Duodenal mucosa (tissue), 2 donors: ENCODE measurements around the gene NUDT2.
A peak's percentile ranks its signal among the peaks of the same experiment; 100 is the strongest.
"Not testable (repeated sequence)": the region's sequence is repeated elsewhere in the genome, so short reads cannot be mapped to it uniquely, and the experiment has no call there.

ENCODE experiments used
- H3K27ac ChIP-seq: one replicate; pipeline ENCODE4 v1.7.0; 2013; ENCODE audit warnings: low read depth, low read length
- H3K27me3 ChIP-seq, 2 donors: one replicate each; pipeline ENCODE4 v1.7.0; 2013; ENCODE audit warnings: low read length in 2 of 2, control low read depth in 1 of 2; ENCODE audit not compliant: insufficient read depth in 2 of 2, control insufficient read depth in 1 of 2
- H3K36me3 ChIP-seq, 2 donors: one replicate each; pipeline ENCODE4 v1.7.0; 2013; ENCODE audit warnings: low read length in 2 of 2, control low read depth in 1 of 2; ENCODE audit not compliant: insufficient read depth in 2 of 2, control insufficient read depth in 1 of 2
- H3K4me1 ChIP-seq, 2 donors: one replicate each; pipeline ENCODE4 v1.7.0; 2013; ENCODE audit warnings: low read length in 2 of 2, control low read depth in 1 of 2; ENCODE audit not compliant: insufficient read depth in 2 of 2, control insufficient read depth in 1 of 2
- H3K4me3 ChIP-seq, 2 donors: one replicate each; pipeline ENCODE4 v1.7.0; 2013; ENCODE audit warnings: low read length in 2 of 2, low read depth in 1 of 2
- H3K9ac ChIP-seq, 2 donors: one replicate each; pipeline ENCODE4 v1.7.0; 2013; ENCODE audit warnings: low read length in 2 of 2, low read depth in 1 of 2
- H3K9me3 ChIP-seq, 2 donors: one replicate each; pipeline ENCODE4 v1.7.0; 2013; ENCODE audit warnings: low read length in 2 of 2, control low read depth in 1 of 2; ENCODE audit not compliant: control insufficient read depth in 1 of 2

Gene NUDT2

DNA sequence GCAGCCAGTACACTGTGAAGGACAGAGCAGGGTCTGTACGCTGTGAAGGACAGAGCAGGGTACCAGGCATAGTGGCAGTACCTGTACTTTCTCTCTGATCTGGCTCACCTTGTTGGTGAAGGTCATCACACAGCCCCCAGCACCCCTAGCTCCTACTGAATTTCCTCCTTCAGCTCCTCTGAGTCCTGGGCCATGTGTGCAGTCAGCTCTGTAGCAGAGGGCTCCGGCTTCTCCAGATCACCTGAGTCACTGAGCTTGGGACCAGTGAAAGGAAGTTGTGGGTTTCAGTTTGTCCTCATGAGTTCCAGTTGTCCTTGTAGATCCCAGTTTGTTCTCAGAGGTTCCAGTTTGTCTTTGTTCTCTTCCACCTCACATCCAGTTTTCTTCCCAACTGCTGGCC, 5.5 kb downstream of the NUDT2 start:
- Histone ChIP-seq H3K27ac (no peak overlapping the region), H3K4me1 (peaks cover 0 to 6% of the 10 kb centered on the region in 2 donors), H3K4me3 (no peak overlapping the region), H3K9me3 (no peaks in the 10 kb centered on the region), H3K36me3 (peaks cover 12 to 19% of the 10 kb centered on the region in 2 donors), H3K9ac (no peak overlapping the region), H3K27me3 (no peaks in the 10 kb centered on the region)

DNA sequence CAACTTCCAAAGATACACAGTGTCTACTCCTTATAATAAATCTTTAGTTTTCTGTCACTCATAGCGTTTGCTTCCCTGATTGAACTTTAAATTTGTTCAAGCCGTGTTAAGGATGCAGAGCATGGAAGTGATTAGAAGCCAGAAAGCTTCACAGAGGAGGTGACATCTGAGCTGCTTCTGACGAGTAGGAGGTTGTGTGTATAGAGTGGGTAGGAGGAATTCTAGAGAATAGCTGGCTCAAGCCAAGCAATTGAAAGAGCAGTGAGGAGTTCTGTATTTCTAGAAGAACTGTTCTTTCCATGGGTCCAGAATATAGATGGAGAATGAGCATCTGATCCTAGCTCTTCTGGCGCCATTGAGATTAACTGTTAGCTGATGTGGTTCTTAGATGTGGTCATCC, 6.0 kb downstream of the NUDT2 start:
- H3K27ac ChIP-seq, result no peak overlapping the region

DNA sequence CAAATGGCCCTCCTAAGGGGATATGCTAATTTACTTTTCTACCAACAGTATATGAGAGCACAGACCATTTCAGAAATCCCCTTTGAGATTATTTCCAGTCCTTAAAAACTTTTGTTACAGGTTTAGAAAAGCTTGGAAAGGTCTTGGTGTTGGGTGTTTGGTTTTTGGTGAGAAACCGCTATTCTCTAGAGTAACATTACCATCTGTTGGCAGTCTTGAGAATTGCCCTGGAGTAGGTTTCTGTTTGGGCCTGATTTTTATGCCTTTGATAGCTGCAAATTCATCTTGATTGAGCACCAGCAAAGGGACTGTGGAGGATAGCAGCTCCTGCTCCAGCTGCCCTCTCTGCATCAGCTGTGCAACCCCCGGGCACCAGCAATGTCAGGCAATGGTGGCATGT, 8.0 kb downstream of the NUDT2 start:
- H3K9ac ChIP-seq, result no peak overlapping the region

More for the DNA sequence above, 6.0 kb downstream of the NUDT2 start:
- Histone ChIP-seq H3K4me1 (peaks cover 0 to 1% of the 10 kb centered on the region in 2 donors), H3K4me3 (no peak overlapping the region), H3K36me3 (peaks cover 12 to 23% of the 10 kb centered on the region in 2 donors), H3K27me3 (no peaks in the 10 kb centered on the region), H3K9ac (no peak overlapping the region), H3K9me3 (no peaks in the 10 kb centered on the region)

DNA sequence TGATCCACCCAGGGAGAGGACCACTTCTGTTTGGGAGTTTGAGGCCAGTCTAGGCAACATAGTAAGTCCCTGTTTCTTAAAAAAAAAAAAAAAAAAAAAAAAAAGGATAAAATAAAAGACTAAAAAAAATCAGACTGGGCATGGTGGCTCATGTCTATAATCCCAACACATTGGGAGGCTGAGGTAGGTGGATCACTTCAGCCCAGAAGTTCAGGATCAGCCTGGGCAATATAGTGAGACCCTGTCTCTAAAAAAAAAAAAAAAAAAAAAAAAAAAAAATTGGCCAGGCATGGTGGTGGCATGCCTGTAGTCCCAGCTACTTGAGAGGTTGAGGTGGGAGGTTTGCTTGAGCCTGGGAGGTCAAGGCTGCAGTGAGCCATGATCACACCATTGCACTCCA, 8.7 kb downstream of the NUDT2 start:
- not testable (repeated sequence) for H3K9me3 ChIP-seq, H3K4me1 ChIP-seq, H3K27me3 ChIP-seq, H3K27ac ChIP-seq, H3K4me3 ChIP-seq, H3K9ac ChIP-seq
- peaks cover 12 to 40% of the 10 kb centered on the region in 2 donors for H3K36me3 ChIP-seq

More for the DNA sequence above, 8.0 kb downstream of the NUDT2 start:
- Histone ChIP-seq H3K36me3 (peaks cover 12 to 36% of the 10 kb centered on the region in 2 donors), H3K27me3 (no peaks in the 10 kb centered on the region), H3K4me3 (no peak overlapping the region), H3K27ac (no peak overlapping the region), H3K9me3 (no peaks in the 10 kb centered on the region), H3K4me1 (no peaks in the 10 kb centered on the region)

DNA sequence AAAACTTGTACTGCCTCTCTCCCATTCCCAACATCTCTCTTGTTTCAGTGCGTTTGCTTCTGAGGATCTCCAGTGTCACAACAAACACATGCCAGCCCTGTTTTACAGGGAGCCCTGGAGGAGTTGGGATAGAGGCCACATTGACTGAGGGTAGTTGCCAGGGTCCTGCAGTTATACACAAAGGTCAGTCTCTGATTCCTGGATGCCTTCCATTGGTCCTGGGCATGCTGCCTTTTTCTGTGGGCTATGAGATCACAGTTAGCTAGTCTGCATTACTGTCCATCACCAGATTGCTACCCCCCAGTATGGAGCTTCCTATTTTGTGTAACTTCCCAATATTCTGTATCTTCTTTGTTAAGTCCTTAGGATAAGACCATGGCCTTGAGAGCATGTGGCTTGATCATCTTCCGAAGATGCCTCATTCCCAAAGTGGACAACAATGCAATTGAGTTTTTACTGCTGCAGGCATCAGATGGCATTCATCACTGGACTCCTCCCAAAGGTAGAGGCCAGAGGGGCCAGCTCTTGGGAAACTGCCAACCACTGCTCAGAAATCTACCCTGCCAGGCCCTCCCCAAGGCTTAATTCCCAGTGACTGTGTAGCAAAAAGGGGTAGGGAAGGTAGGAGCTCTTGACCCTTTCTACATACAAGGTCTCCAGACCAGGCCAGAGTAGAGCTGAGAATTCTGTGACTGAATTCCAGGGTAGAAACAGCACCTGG, 9.5 kb downstream of the NUDT2 start:
- Histone ChIP-seq H3K4me3 (no peak overlapping the region), H3K4me1 (peaks cover 6 to 10% of the 10 kb centered on the region in 2 donors), H3K9ac (no peak overlapping the region), H3K27ac (no peak overlapping the region), H3K36me3 (peaks cover 12 to 43% of the 10 kb centered on the region in 2 donors), H3K9me3 (no peaks in the 10 kb centered on the region), H3K27me3 (no peaks in the 10 kb centered on the region)

DNA sequence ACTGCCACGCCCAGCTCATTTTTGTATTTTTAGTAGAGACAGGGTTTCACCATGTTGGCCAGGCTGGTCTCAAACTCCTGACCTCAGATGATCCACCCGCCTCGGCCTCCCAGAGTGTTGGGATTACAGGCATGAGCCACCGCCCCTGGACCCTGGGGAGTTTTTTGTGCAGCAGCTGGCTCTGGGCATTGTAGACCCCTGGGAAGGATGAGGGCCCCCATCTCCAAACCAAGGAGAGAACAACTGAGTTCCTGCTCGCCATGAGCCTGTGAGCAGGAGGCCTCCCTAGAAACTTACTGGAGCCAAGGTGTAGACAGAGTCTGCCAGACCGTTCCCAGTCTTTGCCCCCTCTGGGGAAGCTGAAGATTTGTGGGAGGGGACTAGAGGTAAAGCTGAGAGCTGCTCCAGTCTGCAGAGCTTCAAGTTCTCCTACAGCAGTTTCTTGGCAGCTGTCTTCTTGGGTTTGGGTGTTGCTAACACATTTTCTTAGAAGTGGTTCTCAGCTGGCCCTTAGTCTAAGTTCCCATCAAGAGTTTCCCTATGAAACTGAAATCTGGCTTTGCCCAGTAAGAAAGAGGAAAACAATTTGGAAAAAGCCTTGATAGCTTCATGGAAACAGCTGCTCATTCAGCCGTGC, 12.4 kb downstream of the NUDT2 start:
- Histone ChIP-seq H3K36me3 (peaks cover 9 to 43% of the 10 kb centered on the region in 2 donors), H3K9me3 (no peaks in the 10 kb centered on the region), H3K4me3 (no peak overlapping the region), H3K9ac (no peak overlapping the region), H3K27me3 (no peaks in the 10 kb centered on the region), H3K27ac (no peak overlapping the region), H3K4me1 (peaks cover 13 to 23% of the 10 kb centered on the region in 2 donors)

DNA sequence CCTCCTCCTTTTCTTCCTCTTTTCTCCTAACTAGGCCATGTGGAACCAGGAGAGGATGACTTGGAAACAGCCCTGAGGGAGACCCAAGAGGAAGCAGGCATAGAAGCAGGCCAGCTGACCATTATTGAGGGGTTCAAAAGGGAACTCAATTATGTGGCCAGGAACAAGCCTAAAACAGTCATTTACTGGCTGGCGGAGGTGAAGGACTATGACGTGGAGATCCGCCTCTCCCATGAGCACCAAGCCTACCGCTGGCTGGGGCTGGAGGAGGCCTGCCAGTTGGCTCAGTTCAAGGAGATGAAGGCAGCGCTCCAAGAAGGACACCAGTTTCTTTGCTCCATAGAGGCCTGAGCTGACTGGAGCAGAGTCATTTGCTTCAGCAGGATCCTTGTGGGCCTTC, 13.7 kb downstream of the NUDT2 start:
- Histone ChIP-seq H3K9ac (no peak overlapping the region), H3K36me3 (peaks cover 9 to 38% of the 10 kb centered on the region in 2 donors), H3K9me3 (no peaks in the 10 kb centered on the region), H3K4me1 (peaks cover 13 to 23% of the 10 kb centered on the region in 2 donors), H3K27me3 (no peaks in the 10 kb centered on the region), H3K27ac (peak overlapping the region; percentile 13), H3K4me3 (no peak overlapping the region)

DNA sequence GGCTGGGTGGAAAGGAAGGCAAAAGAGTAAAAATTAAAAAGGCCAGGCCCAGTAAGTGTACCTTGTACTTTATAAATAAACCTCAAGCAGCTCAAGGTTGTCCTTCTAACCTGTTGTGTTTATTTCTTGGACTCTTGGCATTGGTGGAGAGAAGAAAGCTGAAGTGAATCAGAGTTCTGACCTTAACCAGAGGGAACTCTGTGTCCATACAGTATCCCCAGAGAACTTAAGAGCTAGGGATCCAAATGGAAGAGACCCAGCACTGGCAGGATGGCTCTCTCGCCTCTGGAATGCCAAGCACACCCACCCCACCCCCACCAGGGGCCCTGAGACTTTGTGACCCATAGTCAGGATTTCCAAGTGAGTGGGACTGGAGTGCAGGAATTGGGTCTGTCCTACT, 14.2 kb downstream of the NUDT2 start:
- Histone ChIP-seq H3K4me1 (peaks cover 13 to 23% of the 10 kb centered on the region in 2 donors), H3K27ac (no peak overlapping the region), H3K36me3 (peaks cover 8 to 36% of the 10 kb centered on the region in 2 donors)

DNA sequence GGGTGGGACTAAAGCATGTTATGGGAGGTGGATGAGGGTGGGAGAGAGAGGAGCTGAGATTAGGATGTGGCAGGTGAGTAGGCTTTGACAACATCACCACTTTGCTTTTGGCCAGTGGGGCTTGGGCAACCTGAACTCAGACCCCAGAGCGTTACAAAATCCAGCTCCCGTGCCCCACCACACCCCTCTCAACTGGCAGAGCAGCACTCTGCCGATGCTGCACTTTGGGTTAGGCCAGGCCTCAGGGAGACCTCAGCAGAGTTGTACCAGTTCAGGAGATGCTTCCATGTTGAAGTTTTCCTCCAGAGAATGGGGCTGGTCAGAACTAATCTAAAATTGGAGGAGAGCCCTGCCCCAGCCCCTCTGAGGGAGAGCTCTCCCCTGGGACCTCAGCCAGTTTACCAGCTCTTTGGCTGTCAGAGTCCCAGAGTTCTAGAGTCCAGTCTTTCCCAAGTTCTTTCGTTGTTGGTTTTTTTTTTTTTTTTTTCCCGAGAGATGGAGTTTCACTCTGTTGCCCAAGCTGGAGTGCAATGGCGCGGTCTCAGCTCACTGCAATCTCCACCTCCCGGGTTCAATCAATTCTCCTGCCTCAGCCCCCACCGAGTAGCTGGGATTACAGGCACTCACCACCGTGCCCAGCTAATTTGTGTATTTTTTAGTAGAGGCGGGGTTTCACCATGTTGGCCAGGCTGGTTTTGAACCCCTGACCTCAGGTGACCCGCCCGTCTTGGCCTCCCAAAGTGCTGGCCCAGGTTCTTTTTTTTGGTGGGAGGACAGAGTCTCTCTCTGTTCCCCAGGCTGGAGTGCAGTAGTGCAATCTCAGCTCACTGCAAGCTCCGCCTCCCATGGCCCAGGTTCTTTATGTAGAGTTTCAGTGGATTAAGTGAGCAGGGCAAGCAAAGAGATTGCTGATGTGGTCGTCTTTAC, 17.8 kb downstream of the NUDT2 start:
- Histone ChIP-seq H3K27me3 (no peaks in the 10 kb centered on the region), H3K9ac (no peak overlapping the region), H3K36me3 (peaks cover 0 to 10% of the 10 kb centered on the region in 2 donors), H3K27ac (no peak overlapping the region), H3K4me1 (peaks cover 13 to 23% of the 10 kb centered on the region in 2 donors), H3K9me3 (no peaks in the 10 kb centered on the region), H3K4me3 (no peak overlapping the region)

More for the DNA sequence above, 14.2 kb downstream of the NUDT2 start:
- Histone ChIP-seq H3K9ac (no peak overlapping the region), H3K27me3 (no peaks in the 10 kb centered on the region), H3K4me3 (no peak overlapping the region), H3K9me3 (no peaks in the 10 kb centered on the region)

DNA sequence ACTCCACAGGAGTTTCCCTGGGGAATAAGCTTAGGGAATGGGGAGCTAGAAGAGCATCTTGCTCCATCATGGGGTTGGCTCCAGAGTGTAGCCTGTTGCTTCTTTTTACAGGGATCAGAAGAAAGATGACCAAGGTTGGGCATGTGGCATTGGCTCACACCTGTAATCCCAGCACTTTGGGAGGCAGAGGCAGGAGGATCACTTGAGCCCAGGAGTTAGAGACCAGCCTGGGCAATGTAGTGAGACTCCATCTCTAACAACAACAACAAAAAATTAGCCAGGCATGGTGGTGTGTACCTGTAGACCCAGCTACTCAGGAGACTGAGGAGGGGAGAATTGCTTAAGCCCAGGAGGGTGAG, 18.4 kb downstream of the NUDT2 start:
- Histone ChIP-seq H3K4me3 (no peak overlapping the region), H3K9me3 (no peaks in the 10 kb centered on the region), H3K9ac (no peak overlapping the region), H3K27me3 (no peaks in the 10 kb centered on the region), H3K27ac (no peak overlapping the region), H3K36me3 (peaks cover 0 to 4% of the 10 kb centered on the region in 2 donors), H3K4me1 (peaks cover 13 to 23% of the 10 kb centered on the region in 2 donors)
